Epithelial cell of esophagus (primary cell): Measurements from ENCODE around the gene EBF3.

Source experiments
- DNase-seq: peaks from one replicate; pipeline ENCODE4 v3.0.0; 2010; ENCODE audit warnings: low read depth
- H3K4me3 ChIP-seq: 2 replicates; pipeline ENCODE4 v1.5.1; 2011; ENCODE audit warnings: mild to moderate bottlenecking, low read length, control low read depth
- CTCF ChIP-seq: IDR thresholded peaks from 2 replicates; pipeline ENCODE4 v1.5.1; 2011; ENCODE audit warnings: low read depth, mild to moderate bottlenecking, low read length, control low read depth, inconsistent platforms; ENCODE audit not compliant: insufficient read depth; ENCODE audit errors: missing control alignments

The EBF3 gene

GRCh38 chr10:129887986-129888783 is 75.9 kb downstream of the EBF3 start:
- no peak for TF ChIP-seq CTCF
- no peak for DNase-seq

GRCh38 chr10:129887381-129887905 is 76.6 kb downstream of the EBF3 start:
- no peak for TF ChIP-seq CTCF
- no peak for DNase-seq
- no peak overlapping the region for H3K4me3 ChIP-seq

More at GRCh38 chr10:129887986-129888783, 75.9 kb downstream of the EBF3 start:
- H3K4me3 ChIP-seq = no peak overlapping the region

- no peak for TF ChIP-seq CTCF
- no peak for DNase-seq
- no peak overlapping the region for H3K4me3 ChIP-seq
Observed at GRCh38 chr10:129886263-129886662, 77.8 kb downstream of the EBF3 start.

GRCh38 chr10:129885526-129885925 is 78.5 kb downstream of the EBF3 start:
- TF ChIP-seq CTCF = no peak
- no peak for DNase-seq
- H3K4me3 ChIP-seq = no peak overlapping the region

GRCh38 chr10:129884398-129885078 is 79.5 kb downstream of the EBF3 start:
- no peak overlapping the region for H3K4me3 ChIP-seq
- DNase-seq = no peak
- no peak for TF ChIP-seq CTCF

GRCh38 chr10:129883626-129884397 is 80.3 kb downstream of the EBF3 start:
- DNase-seq = no peak
- TF ChIP-seq CTCF = no peak

More at GRCh38 chr10:129883626-129884397, 80.3 kb downstream of the EBF3 start:
- no peak overlapping the region for H3K4me3 ChIP-seq
